ENCODE measurements around the gene MGME1. TPM values are rescaled to one million over a fixed set of nuclear protein-coding genes. Genes with fewer than 3 reads are reported as not detected.

MGME1 gene
- total RNA-seq, 1 experiment from 2014 or later, result 10.5 TPM

DNA sequence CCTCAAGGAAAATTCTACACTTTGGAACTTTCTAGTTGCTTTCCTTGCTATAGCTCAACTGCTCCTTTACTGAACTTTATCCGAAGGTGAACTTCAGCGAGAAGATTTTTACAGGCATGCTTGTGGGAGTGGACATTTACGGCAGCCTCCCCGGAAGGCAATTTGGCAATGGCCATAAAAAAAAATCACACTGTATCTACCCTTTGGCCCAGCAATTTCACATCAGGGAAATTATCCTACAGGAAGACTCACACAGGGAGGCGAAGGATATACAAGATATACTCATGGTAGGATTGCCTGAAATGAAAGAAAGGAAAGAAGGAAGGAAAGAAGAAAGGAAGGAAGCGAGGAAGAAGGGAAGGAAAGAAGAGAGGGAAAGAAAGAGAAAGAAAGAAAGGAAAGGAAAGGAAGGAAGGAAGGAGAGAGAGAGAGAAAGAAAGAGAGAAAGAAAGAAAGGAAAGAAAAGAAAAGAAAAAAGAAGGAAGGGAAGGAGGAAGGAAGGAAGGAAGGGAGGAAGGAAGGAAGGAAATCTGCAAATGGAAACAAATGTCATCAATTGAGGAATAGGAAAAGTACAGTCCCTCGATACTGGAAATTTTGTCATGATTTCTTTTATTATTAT lies 63.2 kb downstream of the MGME1 start:
- no TSS peak for BruUV-seq (replicated peaks)
- H3K4me1 Mint-ChIP-seq (ENCODE audit: low read depth, unreplicated experiment), result no peaks in the 10 kb centered on the region
- peaks cover 5% of the 10 kb centered on the region for H3K36me3 Mint-ChIP-seq (ENCODE audit: insufficient read depth, unreplicated experiment)
- TF ChIP-seq, protein P1, sequence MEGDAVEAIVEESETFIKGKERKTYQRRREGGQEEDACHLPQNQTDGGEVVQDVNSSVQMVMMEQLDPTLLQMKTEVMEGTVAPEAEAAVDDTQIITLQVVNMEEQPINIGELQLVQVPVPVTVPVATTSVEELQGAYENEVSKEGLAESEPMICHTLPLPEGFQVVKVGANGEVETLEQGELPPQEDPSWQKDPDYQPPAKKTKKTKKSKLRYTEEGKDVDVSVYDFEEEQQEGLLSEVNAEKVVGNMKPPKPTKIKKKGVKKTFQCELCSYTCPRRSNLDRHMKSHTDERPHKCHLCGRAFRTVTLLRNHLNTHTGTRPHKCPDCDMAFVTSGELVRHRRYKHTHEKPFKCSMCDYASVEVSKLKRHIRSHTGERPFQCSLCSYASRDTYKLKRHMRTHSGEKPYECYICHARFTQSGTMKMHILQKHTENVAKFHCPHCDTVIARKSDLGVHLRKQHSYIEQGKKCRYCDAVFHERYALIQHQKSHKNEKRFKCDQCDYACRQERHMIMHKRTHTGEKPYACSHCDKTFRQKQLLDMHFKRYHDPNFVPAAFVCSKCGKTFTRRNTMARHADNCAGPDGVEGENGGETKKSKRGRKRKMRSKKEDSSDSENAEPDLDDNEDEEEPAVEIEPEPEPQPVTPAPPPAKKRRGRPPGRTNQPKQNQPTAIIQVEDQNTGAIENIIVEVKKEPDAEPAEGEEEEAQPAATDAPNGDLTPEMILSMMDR (IDR thresholded peaks at IDR 0.05; ENCODE audit: unreplicated experiment), result no peak
- intact Hi-C loops (cut with micrococcal nuclease; ENCODE audit: unreplicated experiment), result no loop called here
- H3K9me3 Mint-ChIP-seq (ENCODE audit: low read depth, unreplicated experiment), result no peaks in the 10 kb centered on the region
- no peak for DNase-seq
- H3K27me3 Mint-ChIP-seq (ENCODE audit: unreplicated experiment), result no peaks in the 10 kb centered on the region
- no peak overlapping the region for H3K27ac Mint-ChIP-seq (ENCODE audit: unreplicated experiment)
- CTCF ChIA-PET, result no interaction called here
- H3K4me3 Mint-ChIP-seq (ENCODE audit: low read depth, unreplicated experiment), result no peak overlapping the region

DNA sequence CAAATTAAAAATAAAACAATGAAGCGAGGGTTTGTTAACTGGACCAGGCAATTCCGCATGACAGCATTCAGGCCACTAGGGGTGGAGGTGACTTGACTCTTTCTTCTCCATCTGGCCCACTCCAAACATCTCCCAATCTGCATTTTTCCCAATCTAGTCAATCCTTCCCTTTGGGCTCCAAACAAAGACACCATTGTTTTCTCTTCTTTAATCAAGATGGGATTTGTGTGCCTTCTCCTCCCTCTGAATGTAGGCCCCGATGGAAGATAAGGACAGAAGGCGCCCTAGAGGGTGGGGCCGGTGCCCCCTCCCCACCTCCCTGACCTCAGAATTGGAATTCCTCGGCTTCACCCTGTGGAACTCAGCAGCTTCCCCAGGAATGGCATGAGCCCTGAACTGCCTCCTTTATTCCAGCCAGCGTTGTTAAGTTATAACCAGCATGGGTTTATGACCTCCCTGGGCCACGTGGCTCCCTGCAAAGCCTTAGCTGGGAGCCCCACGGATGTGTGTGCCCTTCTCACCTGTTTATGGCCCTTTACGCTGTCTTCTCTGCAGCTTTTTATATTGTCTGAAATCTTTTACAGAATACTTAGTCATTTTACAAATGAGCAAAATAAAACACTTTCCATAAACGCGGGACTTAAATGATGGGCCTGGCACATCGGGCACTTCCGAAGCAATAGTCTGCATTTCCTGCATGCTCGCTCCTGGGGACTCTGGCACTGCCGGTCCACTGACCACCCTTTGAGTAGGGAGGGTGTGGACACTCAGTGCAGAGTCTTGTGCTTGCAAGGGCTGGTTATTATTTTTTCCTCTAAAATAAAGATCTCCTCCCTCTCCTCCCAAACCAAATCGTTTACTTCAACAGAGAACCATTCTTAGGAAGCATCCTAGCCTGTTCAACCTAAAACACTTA lies 64.4 kb downstream of the MGME1 start:
- Mint-ChIP-seq H3K9me3 (ENCODE audit: low read depth, unreplicated experiment) (no peaks in the 10 kb centered on the region), H3K36me3 (ENCODE audit: insufficient read depth, unreplicated experiment) (peaks cover 5% of the 10 kb centered on the region), H3K4me1 (ENCODE audit: low read depth, unreplicated experiment) (no peaks in the 10 kb centered on the region), H3K4me3 (ENCODE audit: low read depth, unreplicated experiment) (no peak overlapping the region), H3K27ac (ENCODE audit: unreplicated experiment) (no peak overlapping the region), H3K27me3 (ENCODE audit: unreplicated experiment) (no peaks in the 10 kb centered on the region)
- DNase-seq, result no peak
- TF ChIP-seq, protein P1 (IDR thresholded peaks at IDR 0.05; ENCODE audit: unreplicated experiment), result no peak
- intact Hi-C loops (cut with micrococcal nuclease; ENCODE audit: unreplicated experiment), result no loop called here
- CTCF ChIA-PET, result no interaction called here
- BruUV-seq (replicated peaks), result no TSS peak

DNA sequence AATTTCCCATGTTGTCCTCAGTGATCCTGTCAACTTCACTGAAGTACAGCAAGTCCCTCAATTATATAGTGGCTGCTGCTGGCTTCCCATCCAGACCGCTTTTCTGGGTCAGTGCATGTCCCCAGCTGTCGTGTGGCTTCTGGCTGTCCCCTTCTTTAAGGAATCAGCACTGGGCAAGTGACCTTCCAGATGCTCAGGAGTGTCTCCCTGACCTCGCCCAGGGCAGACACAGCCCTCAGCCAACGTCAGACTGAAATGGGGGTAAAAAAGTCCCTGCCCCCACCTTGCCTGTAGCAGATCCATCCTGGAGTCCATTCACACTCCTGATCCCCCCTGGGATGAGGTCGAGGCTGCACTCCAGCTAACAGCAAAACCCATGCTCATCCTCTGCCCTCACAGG lies 65.2 kb downstream of the MGME1 start:
- no peak overlapping the region for H3K4me3 Mint-ChIP-seq (ENCODE audit: low read depth, unreplicated experiment)
- peaks cover 5% of the 10 kb centered on the region for H3K36me3 Mint-ChIP-seq (ENCODE audit: insufficient read depth, unreplicated experiment)
- intact Hi-C loops (cut with micrococcal nuclease; ENCODE audit: unreplicated experiment), result no loop called here
- no peak overlapping the region for H3K27ac Mint-ChIP-seq (ENCODE audit: unreplicated experiment)
- no peak for DNase-seq
- CTCF ChIA-PET, result no interaction called here
- no TSS peak for BruUV-seq (replicated peaks)
- no peaks in the 10 kb centered on the region for H3K27me3 Mint-ChIP-seq (ENCODE audit: unreplicated experiment)
- TF ChIP-seq, protein P1 (IDR thresholded peaks at IDR 0.05; ENCODE audit: unreplicated experiment), result no peak
- no peaks in the 10 kb centered on the region for H3K9me3 Mint-ChIP-seq (ENCODE audit: low read depth, unreplicated experiment)
- H3K4me1 Mint-ChIP-seq (ENCODE audit: low read depth, unreplicated experiment), result no peaks in the 10 kb centered on the region

DNA sequence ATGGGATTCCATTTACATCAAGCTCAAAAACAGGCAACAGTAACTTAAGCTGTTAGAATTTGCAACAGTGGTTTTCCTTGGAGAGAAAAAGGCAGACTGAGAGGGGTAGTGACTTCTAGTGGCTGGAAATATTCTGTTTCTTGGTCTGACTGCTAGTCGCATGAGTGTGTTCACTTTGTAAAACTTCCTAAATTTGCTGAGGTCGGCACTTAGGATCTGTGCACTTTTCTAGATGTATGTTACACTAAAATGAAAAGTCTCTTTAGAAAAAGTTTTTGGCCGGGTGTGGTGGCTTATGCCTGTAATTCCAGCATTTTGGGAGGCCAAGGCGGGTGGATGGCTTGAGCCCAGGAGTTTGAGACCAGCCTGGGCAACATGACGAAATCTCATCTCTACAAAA lies 70.2 kb downstream of the MGME1 start:
- TF ChIP-seq, protein P1 (IDR thresholded peaks at IDR 0.05; ENCODE audit: unreplicated experiment), result no peak
- no peaks in the 10 kb centered on the region for H3K4me1 Mint-ChIP-seq (ENCODE audit: low read depth, unreplicated experiment)
- H3K9me3 Mint-ChIP-seq (ENCODE audit: low read depth, unreplicated experiment), result no peaks in the 10 kb centered on the region
- no peak overlapping the region for H3K4me3 Mint-ChIP-seq (ENCODE audit: low read depth, unreplicated experiment)
- DNase-seq, result no peak
- no TSS peak for BruUV-seq (replicated peaks)
- H3K27me3 Mint-ChIP-seq (ENCODE audit: unreplicated experiment), result no peaks in the 10 kb centered on the region
- intact Hi-C loops (cut with micrococcal nuclease; ENCODE audit: unreplicated experiment), result no loop called here
- CTCF ChIA-PET, result interaction anchor here (0.6 kb wide), 1 partner anchor 72 kb away, joined by 3 read pairs; no protein-coding TSS in a partner anchor
- H3K36me3 Mint-ChIP-seq (ENCODE audit: insufficient read depth, unreplicated experiment), result peaks cover 13% of the 10 kb centered on the region
- no peak overlapping the region for H3K27ac Mint-ChIP-seq (ENCODE audit: unreplicated experiment)

Other genes with a start within 250 kb of the MGME1 start
- gene SNX5, start 224 bp upstream of the MGME1 start, total RNA-seq (2022), result 39.8 and 43.0 TPM in 2 replicates
- gene OVOL2, start 88.9 kb downstream of the MGME1 start, total RNA-seq (2022), result 7.4 and 8.4 TPM in 2 replicates
- gene KAT14, start 168.8 kb downstream of the MGME1 start, total RNA-seq (2022), result 3.1 and 4.4 TPM in 2 replicates
- gene PET117, start 168.8 kb downstream of the MGME1 start, total RNA-seq (2022), result 5.2 and 6.0 TPM in 2 replicates